Right lobe of liver (tissue), 6 donors: ENCODE data around the gene TRABD2B. TPM values are rescaled to one million over a fixed set of nuclear protein-coding genes. Genes with fewer than 3 reads are reported as not detected.

Experiments used
- ATAC-seq, 4 donors: fragments of 200-7000 bp; cut with Tn5 transposase; one replicate each; pipeline ENCODE4 v1.9.1; 2020; ENCODE audit warnings: mild to moderate bottlenecking in 4 of 4, moderate library complexity in 4 of 4
- DNase-seq, 3 donors: peaks; one replicate each; pipeline ENCODE4 v3.0.0-alpha.2; 2020
- H3K27ac ChIP-seq, 3 donors: fragments of 200-600 bp; one replicate each; pipeline ENCODE4 v1.8.0; 2022
- H3K27me3 ChIP-seq, 2 donors: fragments of 200-600 bp; one replicate each; pipeline ENCODE4 v1.8.0; 2022
- H3K36me3 ChIP-seq, 4 donors: fragments of 200-600 bp; sonication (generic) in 1 of 4; one replicate each; pipeline versions ENCODE4 v1.5.1 to v1.8.0; 2017 to 2022; ENCODE audit warnings: control low read depth in 1 of 4
- H3K4me1 ChIP-seq, 4 donors: fragments of 200-600 bp; sonication (generic) in 1 of 4; one replicate each; pipeline versions ENCODE4 v1.5.1 to v1.8.0; 2017 to 2022; ENCODE audit warnings: control low read depth in 1 of 4
- H3K4me3 ChIP-seq, 3 donors: fragments of 200-600 bp; one replicate each; pipeline ENCODE4 v1.8.0; 2022
- H3K9me3 ChIP-seq, 4 donors: fragments of 200-600 bp; sonication (generic) in 1 of 4; one replicate each; pipeline versions ENCODE4 v1.5.1 to v1.8.0; 2017 to 2022; ENCODE audit warnings: control low read depth in 1 of 4
- POLR2A ChIP-seq: fragments of 450-650 bp; IDR thresholded peaks from one replicate; pipeline ENCODE4 v1.6.1; 2017; ENCODE audit warnings: antibody characterized with exemption, mild to moderate bottlenecking
- WGBS: methylation state at CpG from one replicate; pipeline ENCODE4 v1.1.6; 2018; ENCODE audit warnings: low coverage, low lambda C conversion rate; ENCODE audit not compliant: insufficient coverage; ENCODE audit errors: missing lambda C conversion rate; 5-methylcytosine and 5-hydroxymethylcytosine counted together
- intact Hi-C, 2 donors: fragments of 100-400 bp; cut with DNase I; formaldehyde crosslinking; loops; one replicate each; pipeline versions ENCODE4 v1.11.2 to v1.14.1; 2022
- total RNA-seq, 6 experiments: library from RNA; depleted of rRNA in 2 of 6; stranded (reverse); fragments of >200 nt in 2 of 6; fragmentation: NEBNext Ultra II Directional in 3 of 6; extraction: Animal tissue kit (Norgen Biotek cat#: 25700) in 3 of 6; gene quantifications; one replicate each; pipeline versions ENCODE4 v1.1.0 to v1.2.4, GENCODE V29; 2016 to 2023
- TF ChIP-seq, protein P1 (sequence below), 4 donors: fragments of 200-600 bp in 3 of 4; fragments of 450-650 bp in 1 of 4; IDR thresholded peaks; one replicate each; pipeline versions ENCODE4 v1.5.1 to v1.8.0; 2016 to 2022; ENCODE audit warnings: antibody characterized with exemption in 4 of 4, mild to moderate bottlenecking in 2 of 4
- donor health status: DM: no; HTN: yes; CAD: no.
- donor health status: DM: no; HTN: no; CAD: no.
- donor health status: DM: no; HTN: no; CAD: no.
- donor health status: DM: no; HTN: yes; CAD: no.
- donor health status: DM: no; HTN: yes; CAD: no.

TRABD2B gene
- total RNA-seq, 6 experiments from 2014 or later = 0.55 to 9.5 (median 1.8) TPM

DNA sequence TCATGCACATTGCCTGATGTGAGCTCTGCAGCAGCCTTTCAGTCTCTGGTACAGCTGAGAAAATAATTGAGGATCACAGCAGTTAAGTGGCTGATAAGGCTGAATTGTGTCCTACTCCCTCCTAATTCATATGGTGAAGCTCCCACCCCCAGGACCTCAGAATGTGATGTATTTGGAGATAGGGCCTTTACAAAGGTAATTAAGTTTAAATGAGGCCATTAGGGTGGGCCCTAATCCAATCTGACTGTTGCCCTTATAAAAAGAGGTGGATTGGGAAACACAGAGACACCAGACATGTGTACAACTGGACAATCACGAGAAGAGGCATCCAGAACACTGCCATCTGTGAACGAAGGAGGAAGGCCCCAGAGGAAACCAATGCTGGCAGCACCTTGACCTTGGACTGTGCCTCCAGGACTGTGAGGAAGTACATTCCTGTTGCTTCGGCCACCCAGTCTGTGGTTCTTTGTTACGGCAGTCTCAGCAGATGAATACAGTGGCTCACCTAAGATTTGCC lies 148.1 kb downstream of the TRABD2B start:
- H3K9me3 ChIP-seq = no peaks in the 10 kb centered on the region
- no peak for TF ChIP-seq POLR2A
- TF ChIP-seq, protein P1, sequence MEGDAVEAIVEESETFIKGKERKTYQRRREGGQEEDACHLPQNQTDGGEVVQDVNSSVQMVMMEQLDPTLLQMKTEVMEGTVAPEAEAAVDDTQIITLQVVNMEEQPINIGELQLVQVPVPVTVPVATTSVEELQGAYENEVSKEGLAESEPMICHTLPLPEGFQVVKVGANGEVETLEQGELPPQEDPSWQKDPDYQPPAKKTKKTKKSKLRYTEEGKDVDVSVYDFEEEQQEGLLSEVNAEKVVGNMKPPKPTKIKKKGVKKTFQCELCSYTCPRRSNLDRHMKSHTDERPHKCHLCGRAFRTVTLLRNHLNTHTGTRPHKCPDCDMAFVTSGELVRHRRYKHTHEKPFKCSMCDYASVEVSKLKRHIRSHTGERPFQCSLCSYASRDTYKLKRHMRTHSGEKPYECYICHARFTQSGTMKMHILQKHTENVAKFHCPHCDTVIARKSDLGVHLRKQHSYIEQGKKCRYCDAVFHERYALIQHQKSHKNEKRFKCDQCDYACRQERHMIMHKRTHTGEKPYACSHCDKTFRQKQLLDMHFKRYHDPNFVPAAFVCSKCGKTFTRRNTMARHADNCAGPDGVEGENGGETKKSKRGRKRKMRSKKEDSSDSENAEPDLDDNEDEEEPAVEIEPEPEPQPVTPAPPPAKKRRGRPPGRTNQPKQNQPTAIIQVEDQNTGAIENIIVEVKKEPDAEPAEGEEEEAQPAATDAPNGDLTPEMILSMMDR (IDR thresholded peaks at IDR 0.05) = no peak
- ATAC-seq = no peak
- H3K27me3 ChIP-seq = no peaks in the 10 kb centered on the region
- no peak overlapping the region for H3K4me3 ChIP-seq
- intact Hi-C loops = no loop called here
- no peaks in the 10 kb centered on the region for H3K36me3 ChIP-seq
- DNase-seq = no peak
- WGBS = 100% methylated on average over 1 of the region's 4 CpGs
- no peaks in the 10 kb centered on the region for H3K4me1 ChIP-seq
- no peak overlapping the region for H3K27ac ChIP-seq

- no peaks in the 10 kb centered on the region for H3K9me3 ChIP-seq
- no peaks in the 10 kb centered on the region for H3K4me1 ChIP-seq
- 84% methylated on average over 8 of the region's 9 CpGs for WGBS
- DNase-seq (no peak), ATAC-seq (no peak)
- no peak for TF ChIP-seq POLR2A
- TF ChIP-seq, protein P1 (IDR thresholded peaks at IDR 0.05) = no peak
- H3K36me3 ChIP-seq = no peaks in the 10 kb centered on the region
- intact Hi-C loops = no loop called here
- no peak overlapping the region for H3K27ac ChIP-seq
- no peak overlapping the region for H3K4me3 ChIP-seq
- no peaks in the 10 kb centered on the region for H3K27me3 ChIP-seq
Measured at GRCh38 chr1:47847763-47848162, 149.4 kb downstream of the TRABD2B start.

GRCh38 chr1:47844558-47844955 lies 152.6 kb downstream of the TRABD2B start:
- WGBS = 85% methylated on average over 3 of the region's 3 CpGs
- intact Hi-C loops = no loop called here
- Histone ChIP-seq H3K4me3 (no peak overlapping the region), H3K27me3 (no peaks in the 10 kb centered on the region), H3K27ac (no peak overlapping the region), H3K9me3 (no peaks in the 10 kb centered on the region), H3K36me3 (no peaks in the 10 kb centered on the region), H3K4me1 (peaks cover 0 to 14% (median 0%) of the 10 kb centered on the region in 4 donors)
- ATAC-seq (no peak), DNase-seq (no peak)
- no peak for TF ChIP-seq POLR2A
- TF ChIP-seq, protein P1 (IDR thresholded peaks at IDR 0.05) = no peak

DNA sequence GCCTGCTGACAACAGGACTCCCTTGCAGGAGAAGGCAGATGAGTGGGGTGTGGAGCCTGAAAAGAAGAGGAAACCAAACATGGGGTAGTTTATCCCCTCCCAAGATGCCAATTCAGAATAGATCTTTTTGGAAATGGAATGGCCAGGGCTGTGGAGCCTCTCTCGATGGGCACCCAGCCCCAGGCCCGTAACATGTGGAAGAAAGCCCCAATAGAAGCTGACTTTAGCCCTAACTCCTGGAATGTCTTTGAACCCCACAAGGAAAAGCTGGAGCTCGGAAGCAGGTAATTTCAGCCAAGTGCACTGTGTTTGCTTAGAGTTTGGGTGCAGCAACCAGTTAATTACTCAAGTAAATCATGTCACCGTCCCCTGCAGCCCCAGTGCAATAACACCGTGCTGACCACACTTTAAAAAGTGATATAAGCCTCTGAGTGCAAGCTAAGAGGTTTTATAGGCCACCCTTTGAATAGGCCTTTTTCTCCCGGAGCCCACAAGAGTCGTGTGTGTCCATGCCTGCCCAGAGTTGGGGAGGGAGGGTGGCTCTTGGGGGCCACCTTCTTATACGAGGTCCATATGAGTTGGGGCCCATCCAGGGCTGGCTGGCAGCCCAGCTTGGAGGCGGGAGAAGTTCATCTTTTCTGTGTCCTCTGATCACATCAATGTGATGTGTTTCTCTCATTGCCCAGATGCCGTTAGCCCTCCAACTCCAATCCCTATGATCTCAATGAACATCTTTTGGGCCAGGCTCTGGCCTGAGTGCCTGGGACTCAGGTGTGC lies 153.2 kb downstream of the TRABD2B start:
- no peak for DNase-seq
- WGBS = 50% methylated on average over 1 of the region's 10 CpGs
- no peaks in the 10 kb centered on the region for H3K27me3 ChIP-seq

More for the DNA sequence above, 153.2 kb downstream of the TRABD2B start:
- intact Hi-C loops = no loop called here
- ATAC-seq = no peak
- TF ChIP-seq, protein P1 (IDR thresholded peaks at IDR 0.05) = no peak
- no peak for TF ChIP-seq POLR2A
- H3K4me1 ChIP-seq = peaks cover 0 to 15% (median 0%) of the 10 kb centered on the region in 4 donors
- no peaks in the 10 kb centered on the region for H3K36me3 ChIP-seq
- no peaks in the 10 kb centered on the region for H3K9me3 ChIP-seq
- no peak overlapping the region for H3K27ac ChIP-seq
- no peak overlapping the region for H3K4me3 ChIP-seq
